Spleen (tissue), 7 donors: ENCODE measurements around the gene GABBR2.

ENCODE experiments used
- POLR2A ChIP-seq, 3 donors: fragments of 450-650 bp; IDR thresholded peaks; one replicate each; pipeline ENCODE4 v1.5.1; 2017; ENCODE audit warnings: antibody characterized with exemption in 3 of 3, mild to moderate bottlenecking in 1 of 3
- TF ChIP-seq, protein P1 (sequence below), 11 experiments: fragments of 200-600 bp in 7 of 11; fragments of 450-650 bp in 4 of 11; sonication (generic) in 4 of 11; IDR thresholded peaks in 8 of 11; conservative IDR thresholded peaks in 3 of 11; 1 replicate in 7 of 11; 2 replicates in 4 of 11; pipeline versions ENCODE4 v1.4.0 to v1.8.0; 2016 to 2021; ENCODE audit warnings: antibody characterized with exemption in 11 of 11, inconsistent platforms in 4 of 11, mild to moderate bottlenecking in 1 of 11
- donor health status: DM: no; HTN: no; CAD: no; lungs with moderate emphysema.
- donor health status: DM: no; HTN: no; CAD: no.
- donor health status: DM: no; HTN: no; CAD: no.

DNA sequence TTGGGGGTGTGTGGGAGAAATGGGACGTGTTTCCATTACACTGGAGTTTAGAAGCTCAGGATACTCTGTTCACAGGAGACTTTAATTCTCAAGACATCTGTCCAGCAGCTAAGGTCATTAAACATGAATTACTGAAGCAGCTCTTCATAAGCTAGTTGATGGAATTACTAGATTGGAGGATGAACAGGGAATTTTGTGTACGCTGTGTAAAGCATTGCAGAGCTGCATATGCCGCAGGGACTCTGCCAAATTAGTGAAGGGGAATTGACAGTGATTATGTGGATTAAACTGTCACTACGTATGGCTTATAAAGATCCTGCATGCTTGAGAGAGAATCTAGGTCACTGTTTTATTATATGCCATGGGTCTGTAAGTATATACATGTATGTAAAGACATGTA, 275.8 kb downstream of the GABBR2 start:
- TF ChIP-seq, protein P1, sequence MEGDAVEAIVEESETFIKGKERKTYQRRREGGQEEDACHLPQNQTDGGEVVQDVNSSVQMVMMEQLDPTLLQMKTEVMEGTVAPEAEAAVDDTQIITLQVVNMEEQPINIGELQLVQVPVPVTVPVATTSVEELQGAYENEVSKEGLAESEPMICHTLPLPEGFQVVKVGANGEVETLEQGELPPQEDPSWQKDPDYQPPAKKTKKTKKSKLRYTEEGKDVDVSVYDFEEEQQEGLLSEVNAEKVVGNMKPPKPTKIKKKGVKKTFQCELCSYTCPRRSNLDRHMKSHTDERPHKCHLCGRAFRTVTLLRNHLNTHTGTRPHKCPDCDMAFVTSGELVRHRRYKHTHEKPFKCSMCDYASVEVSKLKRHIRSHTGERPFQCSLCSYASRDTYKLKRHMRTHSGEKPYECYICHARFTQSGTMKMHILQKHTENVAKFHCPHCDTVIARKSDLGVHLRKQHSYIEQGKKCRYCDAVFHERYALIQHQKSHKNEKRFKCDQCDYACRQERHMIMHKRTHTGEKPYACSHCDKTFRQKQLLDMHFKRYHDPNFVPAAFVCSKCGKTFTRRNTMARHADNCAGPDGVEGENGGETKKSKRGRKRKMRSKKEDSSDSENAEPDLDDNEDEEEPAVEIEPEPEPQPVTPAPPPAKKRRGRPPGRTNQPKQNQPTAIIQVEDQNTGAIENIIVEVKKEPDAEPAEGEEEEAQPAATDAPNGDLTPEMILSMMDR (IDR thresholded peaks at IDR 0.05 in 8 of 11, conservative IDR thresholded peaks at IDR 0.05 in 3 of 11), result no peak
- no peak for TF ChIP-seq POLR2A (IDR thresholded peaks at IDR 0.05)
